ENCODE data around the gene PDE6B. TPM values are rescaled to one million over a fixed set of nuclear protein-coding genes. Genes with fewer than 3 reads are reported as not detected.

The PDE6B gene
- total and polyA plus RNA-seq, 2 of the 13 experiments (the other 11 are each of a cell fraction or from before 2014, with no cell fraction given): 0.38 to 0.40 TPM

GRCh38 chr4:602559-602942 lies 22.8 kb upstream of the PDE6B start (continued):
- TF ChIP-seq ZBTB14 (CRISPR knock-in tag; IDR thresholded peaks at IDR 0.05) (no peak), RBM39 (IDR thresholded peaks at IDR 0.05; ENCODE audit: low read depth, low read length, poor library complexity, severe bottlenecking) (no peak), TAF15 (IDR thresholded peaks at IDR 0.05; ENCODE audit: low read depth, low read length, poor library complexity, severe bottlenecking) (no peak), CREM (IDR thresholded peaks at IDR 0.05) (no peak), CREM (CRISPR knock-in tag; IDR thresholded peaks at IDR 0.05) (no peak), RARA (CRISPR knock-in tag; IDR thresholded peaks at IDR 0.05) (no peak), HNF4A (CRISPR knock-in tag; IDR thresholded peaks at IDR 0.05) (no peak), ZNF891 (CRISPR knock-in tag; IDR thresholded peaks at IDR 0.05) (no peak), SOX6 (IDR thresholded peaks at IDR 0.05) (no peak), SOX6 (CRISPR knock-in tag; IDR thresholded peaks at IDR 0.05) (no peak), SOX5 (CRISPR knock-in tag; IDR thresholded peaks at IDR 0.05; ENCODE audit: borderline replicate concordance) (0 out of 2 replicates have a peak, but pooled peaks have one; percentile 18), ZNF530 (CRISPR knock-in tag; IDR thresholded peaks at IDR 0.05; ENCODE audit: low read depth) (no peak), ZNF605 (CRISPR knock-in tag; IDR thresholded peaks at IDR 0.05) (no peak), SKIL (CRISPR knock-in tag; IDR thresholded peaks at IDR 0.05; ENCODE audit: borderline replicate concordance) (no peak), TCF7 (IDR thresholded peaks at IDR 0.05; ENCODE audit: low read depth) (no peak), ZNF350 (CRISPR knock-in tag; IDR thresholded peaks at IDR 0.05; ENCODE audit: borderline replicate concordance, low read depth) (no peak), NFKBIZ (CRISPR knock-in tag; IDR thresholded peaks at IDR 0.05) (0 out of 2 replicates have a peak, but pooled peaks have one; percentile 32)
- TF ChIP-seq, protein P1, sequence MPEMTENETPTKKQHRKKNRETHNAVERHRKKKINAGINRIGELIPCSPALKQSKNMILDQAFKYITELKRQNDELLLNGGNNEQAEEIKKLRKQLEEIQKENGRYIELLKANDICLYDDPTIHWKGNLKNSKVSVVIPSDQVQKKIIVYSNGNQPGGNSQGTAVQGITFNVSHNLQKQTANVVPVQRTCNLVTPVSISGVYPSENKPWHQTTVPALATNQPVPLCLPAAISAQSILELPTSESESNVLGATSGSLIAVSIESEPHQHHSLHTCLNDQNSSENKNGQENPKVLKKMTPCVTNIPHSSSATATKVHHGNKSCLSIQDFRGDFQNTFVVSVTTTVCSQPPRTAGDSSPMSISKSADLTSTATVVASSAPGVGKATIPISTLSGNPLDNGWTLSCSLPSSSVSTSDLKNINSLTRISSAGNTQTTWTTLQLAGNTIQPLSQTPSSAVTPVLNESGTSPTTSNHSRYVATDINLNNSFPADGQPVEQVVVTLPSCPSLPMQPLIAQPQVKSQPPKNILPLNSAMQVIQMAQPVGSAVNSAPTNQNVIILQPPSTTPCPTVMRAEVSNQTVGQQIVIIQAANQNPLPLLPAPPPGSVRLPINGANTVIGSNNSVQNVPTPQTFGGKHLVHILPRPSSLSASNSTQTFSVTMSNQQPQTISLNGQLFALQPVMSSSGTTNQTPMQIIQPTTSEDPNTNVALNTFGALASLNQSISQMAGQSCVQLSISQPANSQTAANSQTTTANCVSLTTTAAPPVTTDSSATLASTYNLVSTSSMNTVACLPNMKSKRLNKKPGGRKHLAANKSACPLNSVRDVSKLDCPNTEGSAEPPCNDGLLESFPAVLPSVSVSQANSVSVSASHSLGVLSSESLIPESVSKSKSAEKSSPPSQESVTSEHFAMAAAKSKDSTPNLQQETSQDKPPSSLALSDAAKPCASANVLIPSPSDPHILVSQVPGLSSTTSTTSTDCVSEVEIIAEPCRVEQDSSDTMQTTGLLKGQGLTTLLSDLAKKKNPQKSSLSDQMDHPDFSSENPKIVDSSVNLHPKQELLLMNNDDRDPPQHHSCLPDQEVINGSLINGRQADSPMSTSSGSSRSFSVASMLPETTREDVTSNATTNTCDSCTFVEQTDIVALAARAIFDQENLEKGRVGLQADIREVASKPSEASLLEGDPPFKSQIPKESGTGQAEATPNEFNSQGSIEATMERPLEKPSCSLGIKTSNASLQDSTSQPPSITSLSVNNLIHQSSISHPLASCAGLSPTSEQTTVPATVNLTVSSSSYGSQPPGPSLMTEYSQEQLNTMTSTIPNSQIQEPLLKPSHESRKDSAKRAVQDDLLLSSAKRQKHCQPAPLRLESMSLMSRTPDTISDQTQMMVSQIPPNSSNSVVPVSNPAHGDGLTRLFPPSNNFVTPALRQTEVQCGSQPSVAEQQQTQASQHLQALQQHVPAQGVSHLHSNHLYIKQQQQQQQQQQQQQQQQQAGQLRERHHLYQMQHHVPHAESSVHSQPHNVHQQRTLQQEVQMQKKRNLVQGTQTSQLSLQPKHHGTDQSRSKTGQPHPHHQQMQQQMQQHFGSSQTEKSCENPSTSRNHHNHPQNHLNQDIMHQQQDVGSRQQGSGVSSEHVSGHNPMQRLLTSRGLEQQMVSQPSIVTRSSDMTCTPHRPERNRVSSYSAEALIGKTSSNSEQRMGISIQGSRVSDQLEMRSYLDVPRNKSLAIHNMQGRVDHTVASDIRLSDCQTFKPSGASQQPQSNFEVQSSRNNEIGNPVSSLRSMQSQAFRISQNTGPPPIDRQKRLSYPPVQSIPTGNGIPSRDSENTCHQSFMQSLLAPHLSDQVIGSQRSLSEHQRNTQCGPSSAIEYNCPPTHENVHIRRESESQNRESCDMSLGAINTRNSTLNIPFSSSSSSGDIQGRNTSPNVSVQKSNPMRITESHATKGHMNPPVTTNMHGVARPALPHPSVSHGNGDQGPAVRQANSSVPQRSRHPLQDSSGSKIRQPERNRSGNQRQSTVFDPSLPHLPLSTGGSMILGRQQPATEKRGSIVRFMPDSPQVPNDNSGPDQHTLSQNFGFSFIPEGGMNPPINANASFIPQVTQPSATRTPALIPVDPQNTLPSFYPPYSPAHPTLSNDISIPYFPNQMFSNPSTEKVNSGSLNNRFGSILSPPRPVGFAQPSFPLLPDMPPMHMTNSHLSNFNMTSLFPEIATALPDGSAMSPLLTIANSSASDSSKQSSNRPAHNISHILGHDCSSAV (CRISPR knock-in tag; IDR thresholded peaks at IDR 0.05; ENCODE audit: borderline replicate concordance): no peak
- TF ChIP-seq, protein P2, sequence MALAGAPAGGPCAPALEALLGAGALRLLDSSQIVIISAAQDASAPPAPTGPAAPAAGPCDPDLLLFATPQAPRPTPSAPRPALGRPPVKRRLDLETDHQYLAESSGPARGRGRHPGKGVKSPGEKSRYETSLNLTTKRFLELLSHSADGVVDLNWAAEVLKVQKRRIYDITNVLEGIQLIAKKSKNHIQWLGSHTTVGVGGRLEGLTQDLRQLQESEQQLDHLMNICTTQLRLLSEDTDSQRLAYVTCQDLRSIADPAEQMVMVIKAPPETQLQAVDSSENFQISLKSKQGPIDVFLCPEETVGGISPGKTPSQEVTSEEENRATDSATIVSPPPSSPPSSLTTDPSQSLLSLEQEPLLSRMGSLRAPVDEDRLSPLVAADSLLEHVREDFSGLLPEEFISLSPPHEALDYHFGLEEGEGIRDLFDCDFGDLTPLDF (CRISPR knock-in tag; IDR thresholded peaks at IDR 0.05): no peak
